Thymus (tissue), 11 donors: ENCODE data around the gene WDR19. TPM values are rescaled to one million over a fixed set of nuclear protein-coding genes. Genes with fewer than 3 reads are reported as not detected.
"Not testable (repeated sequence)": the region's sequence is repeated elsewhere in the genome, so short reads cannot be mapped to it uniquely, and the experiment has no call there.

Experiments used
- DNase-seq, 9 donors: peaks; one replicate each; pipeline ENCODE4 v3.0.0-alpha.2; 2013; ENCODE audit warnings: low spot score in 9 of 9, low read depth in 6 of 9, missing footprints in 1 of 9
- H3K27ac ChIP-seq, 2 donors: one replicate each; pipeline ENCODE4 v1.5.1; 2013; ENCODE audit warnings: control low read depth in 1 of 2, low read depth in 1 of 2, low read length in 1 of 2, mild to moderate bottlenecking in 1 of 2, moderate library complexity in 1 of 2
- H3K27me3 ChIP-seq, 2 donors: one replicate each; pipeline ENCODE4 v1.5.1; 2013; ENCODE audit warnings: low read length in 1 of 2; ENCODE audit not compliant: control insufficient read depth in 2 of 2, insufficient read depth in 1 of 2
- H3K36me3 ChIP-seq, 2 donors: one replicate each; pipeline ENCODE4 v1.5.1; 2013; ENCODE audit warnings: low read length in 1 of 2, mild to moderate bottlenecking in 1 of 2, moderate library complexity in 1 of 2; ENCODE audit not compliant: control insufficient read depth in 2 of 2, insufficient read depth in 2 of 2
- H3K4me1 ChIP-seq, 2 donors: one replicate each; pipeline ENCODE4 v1.5.1; 2013; ENCODE audit warnings: low read length in 2 of 2; ENCODE audit not compliant: control insufficient read depth in 2 of 2, insufficient read depth in 2 of 2
- H3K4me3 ChIP-seq, 2 donors: one replicate each; pipeline ENCODE4 v1.5.1; 2013; ENCODE audit warnings: low read length in 2 of 2, control low read depth in 1 of 2, mild to moderate bottlenecking in 1 of 2
- H3K9me3 ChIP-seq, 2 donors: one replicate each; pipeline ENCODE4 v1.5.1; 2013; ENCODE audit warnings: low read length in 1 of 2, mild to moderate bottlenecking in 1 of 2; ENCODE audit not compliant: control insufficient read depth in 2 of 2, insufficient read depth in 1 of 2
- WGBS: extraction: QIAGEN DNeasy Blood & Tissue Kit; methylation state at CpG from one replicate; pipeline ENCODE4 v1.1.7; 2013; 5-methylcytosine and 5-hydroxymethylcytosine counted together
- polyA plus RNA-seq: library from polyadenylated mRNA; stranded (reverse); fragments of 200-250 nt; gene quantifications from one replicate; pipeline ENCODE4 v1.2.3, GENCODE V29; 2013
- total RNA-seq: library from RNA; stranded (reverse); fragments of 120-200 nt; gene quantifications from one replicate; pipeline ENCODE4 v1.2.4, GENCODE V29; 2013
- donor health status: healthy.

WDR19 gene
- total and polyA plus RNA-seq, 2 donors = 19.9 to 84.4 TPM

GRCh38 chr4:39237179-39237578, 54.9 kb downstream of the WDR19 start:
- 93% methylated on average over 3 of the region's 3 CpGs for WGBS
- H3K4me3 ChIP-seq = no peak overlapping the region
- peaks cover 1 to 3% of the 10 kb centered on the region in 2 donors for H3K36me3 ChIP-seq
- no peaks in the 10 kb centered on the region for H3K4me1 ChIP-seq
- no peaks in the 10 kb centered on the region for H3K27me3 ChIP-seq
- no peak overlapping the region for H3K27ac ChIP-seq
- H3K9me3 ChIP-seq = no peaks in the 10 kb centered on the region
- DNase-seq = no peak

DNA sequence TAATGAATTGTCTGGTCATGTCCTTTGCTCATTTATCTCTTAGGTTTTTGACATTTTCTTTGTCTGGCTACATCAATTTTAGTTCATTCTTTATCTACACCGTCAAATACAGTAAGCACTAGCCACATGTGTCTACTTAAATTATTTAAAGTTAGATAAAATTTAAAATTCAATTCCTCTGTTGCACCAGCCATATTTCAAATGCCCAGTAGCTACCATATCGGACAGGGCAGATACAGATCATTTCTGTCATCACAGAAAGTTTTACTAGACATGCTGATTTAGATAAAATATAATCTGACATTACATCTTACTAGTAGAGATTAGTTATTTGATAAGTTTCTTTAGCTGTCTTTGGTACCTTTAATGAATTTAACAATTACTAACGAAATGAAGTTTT, 61.1 kb downstream of the WDR19 start:
- Histone ChIP-seq H3K27ac (no peak overlapping the region), H3K36me3 (peaks cover 0 to 3% of the 10 kb centered on the region in 2 donors), H3K9me3 (peaks cover 0 to 8% of the 10 kb centered on the region in 2 donors), H3K4me3 (no peak overlapping the region), H3K4me1 (no peaks in the 10 kb centered on the region), H3K27me3 (no peaks in the 10 kb centered on the region)
- 97% methylated on average over 3 of the region's 3 CpGs for WGBS
- DNase-seq = no peak

DNA sequence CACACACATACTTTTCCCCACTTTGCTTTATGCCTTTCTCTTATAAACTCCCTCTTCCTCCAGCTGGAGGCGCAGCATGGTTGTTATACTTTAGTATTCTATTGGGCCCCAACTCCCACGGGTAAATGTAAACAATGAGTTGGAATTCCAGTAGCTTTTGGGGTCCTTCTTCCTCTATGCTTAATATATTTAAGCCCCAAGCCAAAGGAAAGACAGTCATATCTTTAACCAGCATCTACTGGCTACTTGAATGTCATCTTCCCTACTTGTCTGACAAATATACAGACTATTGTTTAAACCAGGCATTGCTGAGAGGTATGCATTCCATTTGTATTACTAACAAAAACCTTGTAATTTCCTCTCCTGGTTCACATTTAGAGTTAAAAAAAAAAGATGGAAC, 72.9 kb downstream of the WDR19 start:
- Histone ChIP-seq H3K27ac (no peak overlapping the region), H3K27me3 (no peaks in the 10 kb centered on the region), H3K4me3 (no peak overlapping the region), H3K36me3 (peaks cover 0 to 4% of the 10 kb centered on the region in 2 donors), H3K9me3 (no peaks in the 10 kb centered on the region), H3K4me1 (no peaks in the 10 kb centered on the region)
- DNase-seq = no peak
- WGBS = 61% methylated on average over 2 of the region's 2 CpGs

GRCh38 chr4:39255871-39256270, 73.5 kb downstream of the WDR19 start:
- WGBS = 96% methylated on average over 5 of the region's 5 CpGs
- no peak for DNase-seq
- no peak overlapping the region for H3K4me3 ChIP-seq
- no peaks in the 10 kb centered on the region for H3K4me1 ChIP-seq
- H3K27me3 ChIP-seq = no peaks in the 10 kb centered on the region
- H3K27ac ChIP-seq = no peak overlapping the region
- H3K36me3 ChIP-seq = peaks cover 0 to 4% of the 10 kb centered on the region in 2 donors
- H3K9me3 ChIP-seq = no peaks in the 10 kb centered on the region

DNA sequence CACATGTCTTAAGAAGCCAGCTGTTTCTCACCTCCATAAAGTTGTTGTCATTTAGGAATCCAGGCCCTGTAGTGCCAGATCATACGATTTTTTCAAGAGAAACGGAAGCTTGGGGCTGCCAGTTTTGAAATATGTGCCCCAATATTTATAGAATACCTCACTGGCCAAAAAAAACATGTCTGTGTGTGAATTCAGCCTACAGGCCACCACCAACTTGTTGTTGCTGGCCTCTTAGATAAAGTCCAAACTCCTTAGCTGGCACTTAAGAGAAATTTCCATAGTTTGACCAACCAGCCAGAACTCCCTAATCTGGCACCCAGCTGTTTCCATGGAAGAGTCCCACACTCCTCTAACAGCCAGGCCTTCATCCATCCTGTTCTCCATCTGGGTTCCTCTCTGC, 74.1 kb downstream of the WDR19 start:
- no peaks in the 10 kb centered on the region for H3K4me1 ChIP-seq
- no peak overlapping the region for H3K4me3 ChIP-seq
- no peaks in the 10 kb centered on the region for H3K27me3 ChIP-seq
- no peaks in the 10 kb centered on the region for H3K9me3 ChIP-seq
- no peak for DNase-seq
- WGBS = over 99% methylated on average over 2 of the region's 2 CpGs
- H3K36me3 ChIP-seq = peaks cover 0 to 4% of the 10 kb centered on the region in 2 donors
- no peak overlapping the region for H3K27ac ChIP-seq

DNA sequence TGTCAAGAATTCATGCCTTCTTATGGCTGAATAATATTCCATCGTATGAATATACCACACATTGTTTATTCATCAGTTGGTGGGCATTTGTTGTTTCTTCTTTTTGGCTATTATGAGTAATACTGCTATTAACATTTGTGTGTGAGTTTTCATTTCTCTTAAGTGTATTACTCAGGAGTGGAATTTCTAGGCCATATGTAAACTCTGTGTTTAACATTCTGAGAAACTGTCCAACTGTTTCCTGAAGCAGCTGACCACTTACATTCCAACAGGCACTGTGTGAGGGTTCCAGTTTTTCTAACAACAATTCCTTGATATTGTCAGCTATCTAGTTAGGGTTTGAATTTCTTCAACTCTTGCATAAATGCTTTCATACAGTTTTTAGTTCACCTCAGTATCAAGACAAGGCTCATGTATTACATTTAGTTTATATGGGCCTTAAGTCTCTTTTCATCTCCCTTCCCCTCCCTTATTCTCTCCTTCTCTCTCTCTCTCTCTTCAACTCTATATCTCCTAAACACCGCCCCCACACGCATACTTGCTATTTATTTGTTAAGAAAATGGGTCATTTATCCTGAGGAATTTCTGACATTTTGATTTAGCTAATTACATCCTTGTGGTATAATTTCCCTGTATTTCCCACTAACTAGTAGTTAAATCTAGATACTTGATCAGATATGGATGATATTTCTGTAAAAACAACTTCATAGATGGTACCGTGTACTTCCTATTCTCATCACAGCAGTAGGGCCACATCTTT, 77.4 kb downstream of the WDR19 start:
- H3K4me1 ChIP-seq = no peaks in the 10 kb centered on the region
- DNase-seq = no peak
- H3K27me3 ChIP-seq = no peaks in the 10 kb centered on the region
- no peaks in the 10 kb centered on the region for H3K9me3 ChIP-seq
- H3K27ac ChIP-seq = no peak overlapping the region
- H3K4me3 ChIP-seq = no peak overlapping the region
- peaks cover 0 to 4% of the 10 kb centered on the region in 2 donors for H3K36me3 ChIP-seq
- WGBS = 98% methylated on average over 4 of the region's 4 CpGs

DNA sequence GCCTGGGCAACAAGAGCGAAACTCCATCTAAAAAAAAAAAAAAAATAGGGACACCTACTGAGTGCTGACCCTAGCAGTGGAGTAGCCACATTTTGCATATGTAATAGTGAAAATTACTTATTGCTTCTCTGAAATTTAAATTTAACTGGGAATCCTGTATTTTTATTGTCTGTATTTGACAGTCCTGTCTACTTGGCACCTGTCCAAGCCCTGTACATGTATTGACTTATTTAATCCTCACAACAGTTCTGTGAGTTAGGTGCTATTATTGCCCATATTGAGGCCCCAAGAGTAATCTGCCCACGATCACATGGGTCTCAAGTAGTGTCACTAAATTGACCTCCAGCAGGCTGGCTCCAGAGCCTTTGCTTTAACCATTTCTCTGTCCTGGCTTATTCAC, 81.6 kb downstream of the WDR19 start:
- H3K27ac ChIP-seq = no peak overlapping the region
- H3K36me3 ChIP-seq = no peaks in the 10 kb centered on the region
- H3K4me3 ChIP-seq = no peak overlapping the region
- no peaks in the 10 kb centered on the region for H3K4me1 ChIP-seq
- 95% methylated on average over 2 of the region's 2 CpGs for WGBS
- DNase-seq = no peak
- H3K9me3 ChIP-seq = no peaks in the 10 kb centered on the region
- no peaks in the 10 kb centered on the region for H3K27me3 ChIP-seq

- 98% methylated on average over 4 of the region's 4 CpGs for WGBS
- Histone ChIP-seq H3K4me3 (no peak overlapping the region), H3K27me3 (no peaks in the 10 kb centered on the region), H3K36me3 (peaks cover 40 to 55% of the 10 kb centered on the region in 2 donors), H3K27ac (no peak overlapping the region), H3K9me3 (no peaks in the 10 kb centered on the region), H3K4me1 (no peaks in the 10 kb centered on the region)
- DNase-seq = no peak
These were observed 92.2 kb downstream of the WDR19 start for GRCh38 chr4:39274503-39274902.

DNA sequence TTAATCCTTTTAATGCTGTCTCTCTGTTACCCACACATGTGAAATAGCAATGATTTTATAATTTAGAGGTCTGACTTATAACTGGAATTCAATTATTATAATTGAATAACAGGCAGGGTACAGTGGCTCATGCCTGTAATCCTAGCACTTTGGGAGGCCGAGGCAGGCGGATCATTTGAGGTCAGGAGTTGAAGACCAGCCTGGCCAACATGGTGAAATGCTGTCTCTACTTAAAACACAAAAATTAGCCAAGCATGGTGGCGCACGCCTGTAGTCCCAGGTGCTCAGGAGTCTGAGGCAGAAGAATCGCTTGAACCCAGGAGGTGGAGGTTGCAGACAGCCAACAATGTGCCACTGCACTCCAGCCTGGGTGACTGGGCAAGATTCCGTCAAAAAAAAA, 95.3 kb downstream of the WDR19 start:
- H3K27me3 ChIP-seq, H3K27ac ChIP-seq, H3K4me1 ChIP-seq, H3K9me3 ChIP-seq, H3K4me3 ChIP-seq, DNase-seq: not testable (repeated sequence)
- WGBS = 97% methylated on average over 6 of the region's 6 CpGs
- peaks cover 36 to 43% of the 10 kb centered on the region in 2 donors for H3K36me3 ChIP-seq
